ENCODE data around the gene KIAA1328.
"Not testable (repeated sequence)": the region's sequence is repeated elsewhere in the genome, so short reads cannot be mapped to it uniquely, and the experiment has no call there.

The KIAA1328 gene

DNA sequence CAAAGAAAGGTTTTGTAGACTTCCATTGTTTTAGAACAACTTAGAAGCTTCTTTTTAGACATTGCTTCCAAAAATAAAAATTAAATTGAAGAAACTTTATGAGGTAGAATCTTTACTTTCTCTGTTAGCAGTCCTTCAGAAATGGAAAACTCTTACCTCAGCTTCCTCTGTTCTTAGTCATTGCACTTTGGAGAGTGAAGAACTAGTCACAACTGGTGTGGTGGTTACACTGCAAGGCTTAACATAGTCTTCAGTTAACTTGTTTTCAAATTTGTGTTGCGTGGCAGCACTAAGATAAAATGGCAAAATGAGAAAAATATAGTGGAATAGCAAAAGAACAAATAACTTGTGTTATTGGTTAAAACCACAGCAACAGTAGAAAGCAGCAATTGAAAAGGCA lies 332.6 kb downstream of the KIAA1328 start:
- no peak for DNase-seq

GRCh38 chr18:37162551-37162950 lies 333.6 kb downstream of the KIAA1328 start:
- no peak for DNase-seq

GRCh38 chr18:37163119-37163518 lies 334.2 kb downstream of the KIAA1328 start:
- DNase-seq, result no peak

GRCh38 chr18:37166491-37166890 lies 337.6 kb downstream of the KIAA1328 start:
- DNase-seq, result no peak

GRCh38 chr18:37166966-37167365 lies 338.0 kb downstream of the KIAA1328 start:
- DNase-seq, result not testable (repeated sequence)

DNA sequence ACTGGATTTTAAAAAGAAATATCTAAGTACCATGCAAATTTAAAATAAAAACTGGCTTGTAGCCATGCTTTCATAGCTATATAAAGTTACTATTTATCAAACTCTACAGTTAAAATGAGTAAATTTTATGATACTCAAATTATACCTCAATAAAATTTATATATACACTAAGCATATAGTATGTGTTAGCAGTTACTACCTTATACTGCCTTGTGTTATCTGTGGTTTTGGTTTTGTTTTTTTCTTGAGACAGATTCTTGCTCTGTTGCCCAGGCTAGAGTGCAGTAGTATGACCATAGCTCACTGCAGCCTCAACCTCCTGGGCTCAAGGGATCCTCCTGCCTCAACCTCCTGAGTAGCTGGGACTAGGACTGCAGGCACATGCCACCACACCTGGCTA lies 342.1 kb downstream of the KIAA1328 start:
- DNase-seq, result no peak

- DNase-seq, result no peak
Observed at GRCh38 chr18:37173384-37173783, 344.5 kb downstream of the KIAA1328 start.

DNA sequence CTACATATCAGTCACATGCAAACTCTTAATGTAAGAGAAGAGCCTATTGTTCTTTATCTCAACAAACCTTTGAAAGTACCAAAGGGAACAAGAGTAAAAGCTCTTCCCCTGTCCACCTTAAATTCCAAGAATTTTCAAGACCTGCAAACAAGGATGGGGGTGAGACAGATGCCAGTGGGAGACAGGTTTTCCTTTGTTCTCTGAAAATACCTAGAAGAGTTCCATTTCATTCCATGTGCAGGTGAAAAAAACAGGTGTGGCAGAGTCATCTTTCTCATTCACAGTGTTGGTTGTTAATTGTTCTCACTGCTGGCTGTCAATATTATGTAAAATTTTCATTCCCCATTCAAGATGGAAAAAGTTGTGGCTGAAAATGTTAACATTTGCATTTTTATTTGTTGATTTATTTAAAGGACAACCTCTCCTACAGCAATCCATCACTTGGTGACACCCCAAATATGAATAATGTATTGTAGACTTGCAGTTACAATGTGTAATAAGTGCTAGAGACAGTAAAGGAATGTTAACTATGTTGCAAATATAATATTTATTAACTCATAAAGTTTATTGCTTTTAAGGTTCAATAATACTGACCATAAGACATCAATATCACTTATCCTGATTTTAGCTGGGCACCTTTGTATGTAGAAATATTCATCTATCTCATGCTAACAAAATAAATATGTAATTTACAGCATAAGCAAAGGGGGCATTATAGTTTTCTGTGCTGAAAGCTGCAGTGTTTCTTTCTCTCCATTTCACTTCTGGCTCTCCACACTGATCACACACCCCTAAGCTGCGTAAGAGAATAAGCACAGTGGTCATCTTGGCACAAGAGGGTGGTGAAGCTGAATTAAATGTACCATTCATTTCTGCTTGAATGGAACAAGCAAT lies 347.0 kb downstream of the KIAA1328 start:
- DNase-seq, result no peak

GRCh38 chr18:37176621-37176934 lies 347.7 kb downstream of the KIAA1328 start:
- no peak for DNase-seq

DNA sequence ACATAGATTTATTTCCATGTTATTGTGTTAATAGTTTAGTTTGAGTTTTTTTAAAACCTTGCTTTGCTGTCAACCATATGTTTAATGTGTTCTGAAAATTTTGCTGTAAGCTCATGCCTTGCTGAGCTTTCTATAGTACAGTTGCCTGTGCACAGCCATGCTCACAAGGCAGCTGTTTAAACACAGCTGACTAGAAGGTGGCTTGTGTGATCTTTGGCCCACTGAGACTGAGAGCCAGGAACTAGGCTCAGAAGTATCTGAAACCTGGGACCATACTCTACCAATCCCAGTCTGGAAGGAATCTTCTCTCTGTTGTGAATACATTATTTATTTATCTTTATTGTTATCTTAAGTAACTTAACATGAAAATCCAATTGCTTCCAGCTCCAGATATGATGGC lies 350.5 kb downstream of the KIAA1328 start:
- DNase-seq, result no peak

DNA sequence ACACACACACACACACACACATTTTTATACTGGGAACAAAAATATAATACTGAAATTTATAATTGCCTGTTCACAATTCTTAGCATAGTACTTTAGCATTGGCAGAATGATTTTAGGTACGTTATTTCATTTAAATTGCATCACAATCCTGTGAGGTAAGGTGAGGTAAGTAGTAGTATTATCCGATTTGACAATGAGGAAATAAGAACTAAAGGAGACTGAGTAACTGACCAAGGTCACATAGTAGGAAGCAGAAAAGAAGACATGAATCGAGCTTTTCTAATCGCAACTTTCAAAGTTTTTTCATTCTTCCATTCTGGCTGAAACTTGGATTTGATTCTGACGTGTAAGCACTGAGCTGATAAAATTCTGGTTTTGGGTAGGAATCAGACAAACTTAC lies 351.2 kb downstream of the KIAA1328 start:
- no peak for DNase-seq

DNA sequence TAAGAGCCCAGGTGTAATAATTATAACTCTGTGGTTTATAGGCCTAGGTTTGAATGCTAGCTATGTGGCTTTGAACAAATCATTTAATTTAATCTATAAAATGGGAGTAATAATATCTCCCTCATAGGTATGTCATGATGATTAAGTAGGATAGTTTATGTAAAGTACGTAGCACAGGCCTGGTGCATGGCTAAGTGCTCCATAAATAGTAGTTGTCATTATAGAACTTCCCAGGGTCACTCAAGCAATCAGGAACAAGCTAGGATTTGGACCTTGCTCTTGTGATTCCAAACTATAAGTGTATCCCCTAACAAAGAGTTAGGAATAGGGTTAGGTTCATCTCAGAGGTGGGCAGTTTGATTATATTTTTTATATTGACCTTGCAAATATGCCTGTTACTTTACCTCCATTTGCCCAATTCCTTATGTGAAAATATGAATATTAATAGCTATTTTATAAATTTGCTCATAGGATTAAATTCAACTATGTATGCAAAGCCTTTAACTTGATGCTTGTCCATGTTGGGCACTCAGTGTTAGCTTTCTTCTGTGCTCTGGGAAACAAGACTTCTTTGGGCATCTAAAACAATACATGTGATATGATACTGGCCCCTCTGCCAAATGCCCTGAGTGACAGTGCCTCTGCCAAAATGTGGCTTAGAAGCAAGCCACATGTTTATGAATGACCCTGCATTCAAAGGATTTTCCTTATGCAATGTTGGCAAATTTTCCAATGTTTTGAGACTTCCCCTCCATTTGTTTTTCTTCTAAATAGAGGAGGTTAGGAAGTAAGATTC lies 353.6 kb downstream of the KIAA1328 start:
- DNase-seq, result no peak

DNA sequence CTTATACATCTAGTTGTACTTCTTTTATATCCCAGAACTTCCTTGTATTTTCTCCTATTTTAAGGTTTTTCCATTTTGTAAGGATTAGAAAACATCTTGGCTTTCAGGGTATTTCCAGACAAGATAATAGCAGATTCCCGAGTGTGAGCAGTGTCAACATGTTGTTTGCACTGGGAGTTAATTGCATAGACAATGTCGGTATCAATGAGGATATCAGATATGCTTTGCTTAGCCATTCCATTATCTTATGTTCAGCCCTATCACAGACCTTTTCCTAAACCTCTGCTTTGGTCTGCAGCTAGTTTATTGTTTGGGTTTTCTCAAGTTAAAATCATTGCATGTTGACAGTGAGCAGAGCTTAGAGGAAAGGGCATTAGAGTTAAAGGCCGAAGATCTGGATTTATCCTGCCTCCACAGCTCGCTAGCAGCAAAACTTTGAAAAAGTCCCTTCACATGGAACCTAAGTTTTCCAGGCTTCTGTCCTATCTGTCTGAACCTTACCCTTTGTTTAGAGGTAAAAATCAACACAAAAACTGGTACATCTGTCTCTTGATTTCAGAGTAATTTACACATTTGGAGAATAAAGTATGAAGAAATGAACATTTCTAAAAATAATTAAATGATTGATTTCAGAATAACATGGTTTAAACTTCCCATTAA lies 355.4 kb downstream of the KIAA1328 start:
- no peak for DNase-seq

- DNase-seq, result no peak
Observed at GRCh38 chr18:37188016-37188791, 359.3 kb downstream of the KIAA1328 start.

- DNase-seq, result no peak
Observed at GRCh38 chr18:37199741-37200140, 370.8 kb downstream of the KIAA1328 start.

DNA sequence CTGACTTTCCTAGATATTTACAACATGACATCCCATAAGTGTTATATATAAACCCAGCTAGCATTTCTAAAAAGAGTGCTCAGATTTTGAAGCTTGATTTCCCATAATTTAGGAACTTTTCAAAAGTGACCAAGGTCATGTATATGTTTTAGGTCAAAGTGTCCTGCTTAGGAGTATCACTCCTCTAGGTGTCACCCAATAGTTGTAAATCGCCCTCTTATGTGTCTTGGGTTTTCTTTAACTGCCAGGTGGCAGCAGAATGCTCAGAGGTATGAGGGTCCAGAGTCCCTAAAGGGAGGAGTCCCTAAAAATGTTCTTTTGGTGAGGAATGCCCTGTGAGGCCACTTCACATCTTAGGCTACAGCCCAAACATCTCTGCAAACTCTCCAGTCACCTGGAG lies 378.4 kb downstream of the KIAA1328 start:
- no peak for DNase-seq

DNA sequence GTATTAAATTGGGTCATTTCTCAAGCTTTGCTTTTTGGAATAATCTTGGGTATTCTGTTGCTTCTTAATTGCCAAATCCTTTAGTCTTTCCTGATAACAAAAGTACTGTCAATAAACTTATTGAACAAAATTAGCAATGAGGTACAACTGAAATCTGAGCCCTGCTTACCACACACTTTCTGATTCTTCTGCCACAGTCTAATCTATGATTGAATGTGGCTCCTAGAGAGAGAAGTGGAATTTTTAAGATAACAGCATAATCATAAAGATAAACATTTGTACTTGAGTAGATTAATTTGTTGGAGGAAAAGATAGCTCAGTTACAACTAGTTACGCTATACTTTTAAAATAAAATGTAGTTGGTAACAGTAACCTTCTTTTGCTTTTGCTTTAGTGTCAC lies 381.9 kb downstream of the KIAA1328 start:
- no peak for DNase-seq

DNA sequence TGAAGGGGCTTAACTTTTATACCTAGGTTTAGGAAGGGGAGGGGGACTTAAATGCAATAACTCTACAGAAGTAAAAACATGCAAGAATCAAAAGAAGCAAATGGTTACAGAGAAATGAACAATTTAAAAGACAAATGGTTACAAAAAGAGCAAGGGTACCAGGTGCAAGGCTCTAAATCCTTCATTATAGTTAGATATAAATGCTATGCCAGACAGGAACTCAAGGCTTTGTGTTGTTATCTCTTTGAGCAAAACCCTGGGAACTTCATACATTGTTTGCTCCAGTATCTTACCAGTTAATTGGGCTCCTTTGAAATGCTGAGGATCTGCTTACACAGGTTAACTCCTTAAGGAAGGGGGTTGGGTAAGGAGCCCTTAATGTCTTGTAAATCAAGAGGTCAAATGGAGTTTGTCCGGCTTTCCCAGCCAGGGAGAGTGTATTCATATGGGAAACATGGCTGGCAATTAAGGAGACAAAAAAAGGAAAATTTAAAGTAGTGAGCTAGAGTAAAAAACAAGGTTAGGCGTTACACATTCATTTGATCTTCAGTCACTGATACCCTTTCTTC lies 389.2 kb downstream of the KIAA1328 start:
- DNase-seq, result no peak

DNA sequence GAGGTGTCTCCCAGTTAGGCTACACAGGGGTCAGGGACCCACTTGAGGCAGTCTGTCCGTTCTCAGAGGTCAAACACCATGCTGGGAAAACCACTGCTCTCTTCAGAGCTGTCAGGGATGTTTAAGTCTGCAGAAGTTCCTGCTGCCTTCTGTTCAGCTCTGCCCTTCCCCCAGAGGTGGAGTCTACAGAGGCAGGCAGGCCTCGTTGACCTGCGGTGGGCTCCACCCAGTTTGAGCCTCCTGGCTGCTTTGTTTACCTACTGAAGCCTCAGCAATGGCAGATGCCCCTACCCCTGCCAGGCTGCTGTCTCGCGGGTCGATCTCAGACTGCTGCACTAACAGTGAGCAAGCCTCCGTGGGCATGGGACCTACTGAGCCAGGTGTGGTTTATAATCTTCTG lies 390.3 kb downstream of the KIAA1328 start:
- DNase-seq, result no peak

GRCh38 chr18:37222354-37222998 lies 393.5 kb downstream of the KIAA1328 start:
- DNase-seq, result no peak

DNA sequence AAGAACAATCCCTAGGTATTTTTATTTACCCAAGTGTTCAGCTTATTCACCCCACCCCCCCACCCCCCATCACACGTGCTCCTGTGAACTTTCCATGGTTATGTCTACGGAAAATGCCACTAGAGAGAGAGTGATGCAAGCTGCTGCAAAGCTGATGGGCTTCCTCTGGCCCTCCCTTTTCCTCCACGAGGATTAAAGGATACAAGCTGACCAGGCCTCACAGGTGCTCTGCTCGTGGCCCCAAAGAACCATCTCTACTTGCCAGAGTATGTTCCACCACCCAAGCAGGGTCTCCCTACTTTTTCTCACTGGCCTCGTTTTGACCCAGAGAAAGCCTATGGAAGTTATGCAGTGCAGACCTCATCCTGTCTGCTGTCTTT lies 394.1 kb downstream of the KIAA1328 start:
- DNase-seq, result no peak

DNA sequence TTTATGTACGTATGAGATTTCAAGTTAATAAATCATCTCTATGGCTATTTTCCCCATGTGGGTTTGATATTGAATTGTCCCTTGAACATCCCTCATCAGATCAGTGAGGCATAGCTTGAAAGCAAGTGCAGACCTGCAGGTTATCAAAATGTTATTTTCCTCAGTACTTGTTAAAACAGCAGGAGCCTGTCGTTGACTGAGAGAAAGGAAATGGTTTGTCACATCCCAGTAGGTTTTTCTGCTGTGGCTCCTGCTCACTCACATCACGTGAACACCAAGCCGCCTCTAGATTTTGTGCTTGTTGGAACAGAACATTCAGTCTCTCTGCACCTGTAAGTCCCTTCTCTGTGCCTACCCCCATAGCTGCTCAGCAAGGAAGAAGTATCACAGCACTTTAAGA lies 396.4 kb downstream of the KIAA1328 start:
- DNase-seq, result no peak

All from activated T-cell treated with anti-CD3 and anti-CD28 coated beads, Interleukin-2, amount 50 U/mL, for 1 hour (primary cell).